ENCODE data around the gene KRTAP4-12.
"Not testable (repeated sequence)": the region's sequence is repeated elsewhere in the genome, so short reads cannot be mapped to it uniquely, and the experiment has no call there.

The KRTAP4-12 gene

GRCh38 chr17:41118721-41119120, 5.3 kb downstream of the KRTAP4-12 start:
- Histone ChIP-seq H3K9me3 (ENCODE audit: severe bottlenecking) (peaks cover 7% of the 10 kb centered on the region), H3K36me3 (no peaks in the 10 kb centered on the region), H3K4me3 (ENCODE audit: low read depth, low read length) (no peak overlapping the region), H3K27me3 (ENCODE audit: insufficient read depth, low read depth, severe bottlenecking) (peaks cover 53% of the 10 kb centered on the region), H3K27ac (no peak overlapping the region)
- no peak for DNase-seq
- TF ChIP-seq CTCF (IDR thresholded peaks at IDR 0.05; ENCODE audit: low read depth, low read length) = no peak

- not testable (repeated sequence) for DNase-seq; H3K4me3 ChIP-seq (ENCODE audit: low read depth, low read length); H3K36me3 ChIP-seq; H3K27ac ChIP-seq
- Histone ChIP-seq H3K9me3 (ENCODE audit: severe bottlenecking) (peaks cover 14% of the 10 kb centered on the region), H3K27me3 (ENCODE audit: insufficient read depth, low read depth, severe bottlenecking) (peaks cover 53% of the 10 kb centered on the region)
These were observed 6.1 kb downstream of the KRTAP4-12 start, which contains the start of gene KRTAP4-11 for GRCh38 chr17:41117846-41118386. Gene KRTAP4-11, minus strand, starts transcription at chr17:41118373. Its CDS starts 58 bp downstream, at chr17:41118315.

GRCh38 chr17:41116297-41116696, 7.7 kb downstream of the KRTAP4-12 start:
- Histone ChIP-seq H3K9me3 (ENCODE audit: severe bottlenecking) (peaks cover 18% of the 10 kb centered on the region), H3K27ac (no peak overlapping the region), H3K4me3 (ENCODE audit: low read depth, low read length) (no peak overlapping the region), H3K27me3 (ENCODE audit: insufficient read depth, low read depth, severe bottlenecking) (peaks cover 42% of the 10 kb centered on the region), H3K36me3 (no peaks in the 10 kb centered on the region)
- TF ChIP-seq CTCF (IDR thresholded peaks at IDR 0.05; ENCODE audit: low read depth, low read length) = no peak
- no peak for DNase-seq

- DNase-seq = no peak
- H3K27ac ChIP-seq = no peak overlapping the region
These were observed 12.7 kb downstream of the KRTAP4-12 start for GRCh38 chr17:41111151-41111885.

GRCh38 chr17:41108728-41109386, 15.1 kb downstream of the KRTAP4-12 start:
- peaks cover 33% of the 10 kb centered on the region for H3K27me3 ChIP-seq (ENCODE audit: insufficient read depth, low read depth, severe bottlenecking)
- not testable (repeated sequence) for DNase-seq; H3K27ac ChIP-seq; H3K36me3 ChIP-seq; H3K4me3 ChIP-seq (ENCODE audit: low read depth, low read length)
- peaks cover 20% of the 10 kb centered on the region for H3K9me3 ChIP-seq (ENCODE audit: severe bottlenecking)

More at GRCh38 chr17:41111151-41111885, 12.7 kb downstream of the KRTAP4-12 start:
- TF ChIP-seq CTCF (IDR thresholded peaks at IDR 0.05; ENCODE audit: low read depth, low read length) = no peak
- Histone ChIP-seq H3K4me3 (ENCODE audit: low read depth, low read length) (no peak overlapping the region), H3K36me3 (no peaks in the 10 kb centered on the region), H3K27me3 (ENCODE audit: insufficient read depth, low read depth, severe bottlenecking) (peaks cover 45% of the 10 kb centered on the region), H3K9me3 (ENCODE audit: severe bottlenecking) (peaks cover 22% of the 10 kb centered on the region)

GRCh38 chr17:41107941-41108450, 16.0 kb downstream of the KRTAP4-12 start:
- no peak overlapping the region for H3K4me3 ChIP-seq (ENCODE audit: low read depth, low read length)
- no peak for DNase-seq
- TF ChIP-seq CTCF (IDR thresholded peaks at IDR 0.05; ENCODE audit: low read depth, low read length) = no peak
- no peaks in the 10 kb centered on the region for H3K36me3 ChIP-seq
- H3K9me3 ChIP-seq (ENCODE audit: severe bottlenecking) = peaks cover 14% of the 10 kb centered on the region
- H3K27me3 ChIP-seq (ENCODE audit: insufficient read depth, low read depth, severe bottlenecking) = peaks cover 28% of the 10 kb centered on the region
- no peak overlapping the region for H3K27ac ChIP-seq

- H3K27ac ChIP-seq; H3K4me3 ChIP-seq (ENCODE audit: low read depth, low read length); DNase-seq; H3K36me3 ChIP-seq; H3K9me3 ChIP-seq (ENCODE audit: severe bottlenecking): not testable (repeated sequence)
- peaks cover 28% of the 10 kb centered on the region for H3K27me3 ChIP-seq (ENCODE audit: insufficient read depth, low read depth, severe bottlenecking)
These were observed 18.6 kb downstream of the KRTAP4-12 start, which contains the start of gene KRTAP4-9 for GRCh38 chr17:41105347-41105746. Gene KRTAP4-9, plus strand, starts transcription at chr17:41105389. Its CDS starts 0 bp downstream, at chr17:41105389.

GRCh38 chr17:41104386-41105038, 19.5 kb downstream of the KRTAP4-12 start:
- H3K27me3 ChIP-seq (ENCODE audit: insufficient read depth, low read depth, severe bottlenecking) = peaks cover 28% of the 10 kb centered on the region
- H3K27ac ChIP-seq; H3K4me3 ChIP-seq (ENCODE audit: low read depth, low read length); H3K9me3 ChIP-seq (ENCODE audit: severe bottlenecking); H3K36me3 ChIP-seq; DNase-seq: not testable (repeated sequence)

All from WERI-Rb-1 (cell line).